Activated CD8-positive, alpha-beta T cell treated with anti-CD3 and anti-CD28 coated beads for 36 hours (primary cell): Measurements from ENCODE around the gene FSTL3. TPM values are rescaled to one million over a fixed set of nuclear protein-coding genes. Genes with fewer than 3 reads are reported as not detected.

Source experiments
- ATAC-seq: fragments of 200-7000 bp; cut with Tn5 transposase; one replicate; pipeline ENCODE4 v1.10.0; 2021; ENCODE audit warnings: mild to moderate bottlenecking, moderate library complexity
- CTCF ChIA-PET: fragments of 350-600 bp; sonication (Branson Sonifier 250); formaldehyde crosslinking; loops from one replicate; lab custom pipeline; 2021; ENCODE audit warnings: antibody characterized with exemption; lab: Charles Lee
- POLR2A ChIA-PET: fragments of 350-600 bp; sonication (Branson Sonifier 250); formaldehyde crosslinking; loops from one replicate; lab custom pipeline; 2021; ENCODE audit warnings: antibody characterized with exemption; lab: Charles Lee
- DNase-seq: peaks from one replicate; pipeline ENCODE4 v3.0.0-alpha.2; 2020
- H3K27ac Mint-ChIP-seq: one replicate; pipeline ENCODE4 v1.8.0; 2021; ENCODE audit warnings: mild to moderate bottlenecking, mixed read lengths
- H3K27me3 Mint-ChIP-seq: one replicate; pipeline ENCODE4 v1.8.0; 2021; ENCODE audit warnings: mixed read lengths
- H3K36me3 Mint-ChIP-seq: one replicate; pipeline ENCODE4 v1.8.0; 2021; ENCODE audit warnings: low read depth, mixed read lengths
- H3K4me1 Mint-ChIP-seq: one replicate; pipeline ENCODE4 v1.8.0; 2021; ENCODE audit warnings: low read depth, mixed read lengths
- H3K4me3 Mint-ChIP-seq: one replicate; pipeline ENCODE4 v1.8.0; 2021; ENCODE audit warnings: mild to moderate bottlenecking, moderate library complexity, mixed read lengths
- H3K9me3 Mint-ChIP-seq: one replicate; pipeline ENCODE4 v1.8.0; 2021; ENCODE audit warnings: mixed read lengths
- CTCF ChIP-seq: fragments of 200-600 bp; IDR thresholded peaks from one replicate; pipeline ENCODE4 v1.8.0; 2022; ENCODE audit warnings: antibody characterized with exemption, mild to moderate bottlenecking
- intact Hi-C: fragments of 100-400 bp; cut with micrococcal nuclease; formaldehyde crosslinking; loops from one replicate; pipeline ENCODE4 v1.10.0; 2022
- total RNA-seq, 2 experiments: library from RNA; stranded (reverse); gene quantifications; one replicate each; pipeline ENCODE4 v1.2.3, GENCODE V29; 2021

FSTL3 gene
- total RNA-seq, 2 experiments from 2014 or later, result 12.3 TPM

GRCh38 chr19:685454-685931 lies 9.3 kb downstream of the FSTL3 start:
- Mint-ChIP-seq H3K36me3 (no peaks in the 10 kb centered on the region), H3K27ac (no peak overlapping the region), H3K27me3 (no peaks in the 10 kb centered on the region), H3K9me3 (no peaks in the 10 kb centered on the region), H3K4me1 (no peaks in the 10 kb centered on the region), H3K4me3 (no peak overlapping the region)
- ChIA-PET POLR2A (no interaction called here), CTCF (no interaction called here)
- no peak for TF ChIP-seq CTCF
- no peak for DNase-seq
- intact Hi-C loops, result no loop called here
- ATAC-seq, result no peak

GRCh38 chr19:686589-687297 lies 10.6 kb downstream of the FSTL3 start:
- DNase-seq (no peak), ATAC-seq (no peak)
- Mint-ChIP-seq H3K36me3 (no peaks in the 10 kb centered on the region), H3K9me3 (no peaks in the 10 kb centered on the region), H3K4me3 (no peak overlapping the region), H3K27ac (no peak overlapping the region), H3K4me1 (no peaks in the 10 kb centered on the region), H3K27me3 (no peaks in the 10 kb centered on the region)
- POLR2A ChIA-PET, result no interaction called here
- CTCF ChIA-PET, result interaction anchor here (0.7 kb wide), 1 partner anchor 14 kb away, joined by 3 read pairs; no protein-coding TSS in a partner anchor
- intact Hi-C loops, result no loop called here
- TF ChIP-seq CTCF, result no peak

GRCh38 chr19:687569-688166 lies 11.5 kb downstream of the FSTL3 start:
- no peak for TF ChIP-seq CTCF
- CTCF ChIA-PET, result no interaction called here
- Mint-ChIP-seq H3K36me3 (no peaks in the 10 kb centered on the region), H3K9me3 (no peaks in the 10 kb centered on the region), H3K4me3 (no peak overlapping the region), H3K27ac (no peak overlapping the region), H3K27me3 (no peaks in the 10 kb centered on the region), H3K4me1 (no peaks in the 10 kb centered on the region)
- ATAC-seq, result no peak
- POLR2A ChIA-PET, result interaction anchor here (0.6 to 1.4 kb wide), 4 partner anchors 8 to 292 kb away, joined by 3 to 4 read pairs (median 4); no protein-coding TSS in a partner anchor
- DNase-seq, result no peak
- intact Hi-C loops, result no loop called here

GRCh38 chr19:688214-688613 lies 12.0 kb downstream of the FSTL3 start:
- Mint-ChIP-seq H3K27ac (no peak overlapping the region), H3K27me3 (no peaks in the 10 kb centered on the region), H3K9me3 (no peaks in the 10 kb centered on the region), H3K4me3 (no peak overlapping the region), H3K4me1 (no peaks in the 10 kb centered on the region), H3K36me3 (no peaks in the 10 kb centered on the region)
- ChIA-PET POLR2A (interaction anchor here (0.6 to 1.4 kb wide), 4 partner anchors 9 to 292 kb away, joined by 3 to 4 read pairs (median 4); no protein-coding TSS in a partner anchor), CTCF (no interaction called here)
- no peak for TF ChIP-seq CTCF
- intact Hi-C loops, result no loop called here
- no peak for ATAC-seq
- DNase-seq, result no peak

- H3K9me3 Mint-ChIP-seq, result no peaks in the 10 kb centered on the region
- H3K27ac Mint-ChIP-seq, result no peak overlapping the region
- H3K4me3 Mint-ChIP-seq, result no peak overlapping the region
- POLR2A ChIA-PET, result no interaction called here
- CTCF ChIA-PET, result no interaction called here
- ATAC-seq (no peak), DNase-seq (no peak)
- no peaks in the 10 kb centered on the region for H3K4me1 Mint-ChIP-seq
- no peaks in the 10 kb centered on the region for H3K36me3 Mint-ChIP-seq
- no peaks in the 10 kb centered on the region for H3K27me3 Mint-ChIP-seq
- no peak for TF ChIP-seq CTCF
- intact Hi-C loops, result no loop called here
These were observed 12.8 kb downstream of the FSTL3 start for GRCh38 chr19:688992-689391.
